CD14-positive monocyte (primary cell): ENCODE results near the gene SEMA3A. TPM values are rescaled to one million over a fixed set of nuclear protein-coding genes. Genes with fewer than 3 reads are reported as not detected.

Source experiments
- DNase-seq, 3 donors: peaks; one replicate each; pipeline ENCODE4 v3.0.0-alpha.2; 2011 to 2022
- H2AFZ ChIP-seq: 2 replicates; pipeline ENCODE4 v1.6.0; 2012; ENCODE audit warnings: mild to moderate bottlenecking, low read depth, low read length, inconsistent platforms; ENCODE audit not compliant: insufficient read depth, poor library complexity, severe bottlenecking
- H3K27ac ChIP-seq, 2 donors: 1 replicate in 1 of 2; 2 replicates in 1 of 2; pipeline ENCODE4 v1.5.1; 2012 to 2013; ENCODE audit warnings: low read length in 2 of 2, control low read depth in 1 of 2, inconsistent platforms in 1 of 2, low read depth in 1 of 2, mild to moderate bottlenecking in 1 of 2
- H3K27me3 ChIP-seq, 2 donors: one replicate each; pipeline versions ENCODE4 v1.6.0 to v1.6.1; 2011 to 2013; ENCODE audit warnings: low read length in 2 of 2; ENCODE audit not compliant: control insufficient read depth in 2 of 2, insufficient read depth in 2 of 2
- H3K36me3 ChIP-seq, 2 donors: replicated peaks in 1 of 2; 1 replicate in 1 of 2; 2 replicates in 1 of 2; pipeline versions ENCODE4 v1.5.1 to v1.6.1; 2012 to 2013; ENCODE audit warnings: low read length in 2 of 2, control low read depth in 1 of 2, inconsistent platforms in 1 of 2, mild to moderate bottlenecking in 1 of 2; ENCODE audit not compliant: insufficient read depth in 2 of 2, control insufficient read depth in 1 of 2
- H3K4me1 ChIP-seq, 2 donors: 1 replicate in 1 of 2; 2 replicates in 1 of 2; pipeline versions ENCODE4 v1.5.1 to v1.6.1; 2012 to 2013; ENCODE audit warnings: low read length in 2 of 2, control low read depth in 1 of 2, inconsistent platforms in 1 of 2, mild to moderate bottlenecking in 1 of 2, moderate library complexity in 1 of 2; ENCODE audit not compliant: insufficient read depth in 2 of 2, control insufficient read depth in 1 of 2
- H3K4me2 ChIP-seq: replicated peaks from 2 replicates; pipeline ENCODE3; 2012; ENCODE audit warnings: low read length, moderate library complexity, mild to moderate bottlenecking; ENCODE audit not compliant: poor library complexity, severe bottlenecking; ENCODE audit errors: extremely low read depth
- H3K4me3 ChIP-seq, 3 experiments: fragments of 200-600 bp in 1 of 3; sonication (generic) in 1 of 3; replicated peaks in 1 of 3; 1 replicate in 2 of 3; 2 replicates in 1 of 3; pipeline ENCODE4 v1.5.1; 2011 to 2013; ENCODE audit warnings: low read length in 3 of 3, mild to moderate bottlenecking in 3 of 3, control low read depth in 2 of 3, low read depth in 2 of 3, inconsistent platforms in 1 of 3, moderate library complexity in 1 of 3
- H3K79me2 ChIP-seq: 2 replicates; pipeline ENCODE4 v1.6.0; 2012; ENCODE audit warnings: mild to moderate bottlenecking, control low read depth, inconsistent platforms, low read length, moderate library complexity; ENCODE audit not compliant: insufficient read depth
- H3K9ac ChIP-seq: 2 replicates; pipeline ENCODE4 v1.6.0; 2017; ENCODE audit warnings: low read length, mild to moderate bottlenecking; ENCODE audit not compliant: insufficient read depth, poor library complexity, severe bottlenecking
- H3K9me3 ChIP-seq, 2 donors: replicated peaks in 1 of 2; 1 replicate in 1 of 2; 2 replicates in 1 of 2; pipeline versions ENCODE4 v1.5.1 to v1.6.1; 2012 to 2013; ENCODE audit warnings: low read length in 2 of 2, control low read depth in 1 of 2; ENCODE audit not compliant: control insufficient read depth in 1 of 2, insufficient read depth in 1 of 2
- H4K20me1 ChIP-seq: 2 replicates; pipeline ENCODE4 v1.6.0; 2012; ENCODE audit warnings: mild to moderate bottlenecking, low read length, control low read depth, moderate library complexity; ENCODE audit not compliant: insufficient read depth
- H3K27ac Mint-ChIP-seq, 7 donors: one replicate each; pipeline ENCODE4 v1.8.0; 2020; ENCODE audit warnings: mild to moderate bottlenecking in 7 of 7, mixed read lengths in 7 of 7, moderate library complexity in 6 of 7, inconsistent platforms in 2 of 7
- H3K27me3 Mint-ChIP-seq, 3 donors: one replicate each; pipeline ENCODE4 v1.8.0; 2021 to 2022; ENCODE audit warnings: low read depth in 3 of 3, mild to moderate bottlenecking in 3 of 3, mixed read lengths in 3 of 3, moderate library complexity in 3 of 3, inconsistent platforms in 1 of 3
- H3K36me3 Mint-ChIP-seq, 2 donors: one replicate each; pipeline ENCODE4 v1.8.0; 2020; ENCODE audit warnings: mixed read lengths in 2 of 2, inconsistent platforms in 1 of 2, mild to moderate bottlenecking in 1 of 2
- H3K4me1 Mint-ChIP-seq: one replicate; pipeline ENCODE4 v1.8.0; 2020; ENCODE audit warnings: mild to moderate bottlenecking, mixed read lengths
- H3K4me3 Mint-ChIP-seq, 2 donors: one replicate each; pipeline ENCODE4 v1.8.0; 2020; ENCODE audit warnings: mild to moderate bottlenecking in 2 of 2, mixed read lengths in 2 of 2, moderate library complexity in 1 of 2
- H3K9me3 Mint-ChIP-seq, 7 donors: one replicate each; pipeline ENCODE4 v1.8.0; 2020 to 2022; ENCODE audit warnings: mixed read lengths in 7 of 7, mild to moderate bottlenecking in 6 of 7, moderate library complexity in 6 of 7, inconsistent platforms in 2 of 7
- CTCF ChIP-seq: fragments of 200-600 bp; IDR thresholded peaks from one replicate; pipeline ENCODE4 v1.8.0; 2022; ENCODE audit warnings: antibody characterized with exemption, mild to moderate bottlenecking
- WGBS: methylation state at CpG from one replicate; pipeline ENCODE4 v1.1.5; 2013; ENCODE audit warnings: missing lambda C conversion rate; ENCODE audit not compliant: insufficient coverage; 5-methylcytosine and 5-hydroxymethylcytosine counted together
- intact Hi-C, 2 donors: fragments of 100-400 bp; cut with micrococcal nuclease; formaldehyde crosslinking; loops; one replicate each; pipeline versions ENCODE4 v1.15.0 to v1.15.1; 2023
- polyA plus RNA-seq, 3 donors: library from polyadenylated mRNA; depleted of rRNA in 1 of 3; unstranded in 2 of 3; stranded (reverse) in 1 of 3; fragments of 300-500 nt in 2 of 3; fragments of >200 nt in 1 of 3; fragmentation: Illumina TruSeq in 2 of 3; gene quantifications; 1 replicate in 2 of 3; 2 replicates in 1 of 3; pipeline ENCODE4 v1.2.3, GENCODE V29; 2012 to 2021

SEMA3A gene
- polyA plus RNA-seq, 3 donors, result 0.03 TPM; not detected in 2

GRCh38 chr7:84105586-84105985 lies 89.0 kb downstream of the SEMA3A start:
- H3K9me3 ChIP-seq, result no peaks in the 10 kb centered on the region
- H3K4me1 ChIP-seq, result no peaks in the 10 kb centered on the region
- H3K36me3 ChIP-seq, result no peaks in the 10 kb centered on the region
- no peak for TF ChIP-seq CTCF
- no peak overlapping the region for H3K4me2 ChIP-seq
- H4K20me1 ChIP-seq, result no peaks in the 10 kb centered on the region
- H3K9ac ChIP-seq, result no peak overlapping the region
- H3K27ac ChIP-seq, result no peak overlapping the region
- H3K4me3 ChIP-seq, result no peak overlapping the region
- H3K27ac Mint-ChIP-seq, result no peak overlapping the region
- H3K9me3 Mint-ChIP-seq, result no peaks in the 10 kb centered on the region
- intact Hi-C loops, result no loop called here
- no peaks in the 10 kb centered on the region for H3K79me2 ChIP-seq
- H3K36me3 Mint-ChIP-seq, result no peaks in the 10 kb centered on the region
- DNase-seq, result no peak
- no CpG with 5 or more reads among the region's 1 CpG for WGBS
- no peak overlapping the region for H2AFZ ChIP-seq
- no peaks in the 10 kb centered on the region for H3K27me3 ChIP-seq
- no peaks in the 10 kb centered on the region for H3K4me1 Mint-ChIP-seq
- H3K27me3 Mint-ChIP-seq, result no peaks in the 10 kb centered on the region
- no peak overlapping the region for H3K4me3 Mint-ChIP-seq

GRCh38 chr7:84104826-84105225 lies 89.8 kb downstream of the SEMA3A start:
- Histone ChIP-seq H3K4me2 (no peak overlapping the region), H3K4me1 (no peaks in the 10 kb centered on the region), H3K4me3 (no peak overlapping the region), H2AFZ (no peak overlapping the region), H3K27me3 (no peaks in the 10 kb centered on the region), H3K9ac (no peak overlapping the region), H3K27ac (no peak overlapping the region), H3K79me2 (no peaks in the 10 kb centered on the region), H3K36me3 (no peaks in the 10 kb centered on the region), H4K20me1 (no peaks in the 10 kb centered on the region), H3K9me3 (no peaks in the 10 kb centered on the region)
- Mint-ChIP-seq H3K4me1 (no peaks in the 10 kb centered on the region), H3K4me3 (no peak overlapping the region), H3K9me3 (no peaks in the 10 kb centered on the region), H3K36me3 (no peaks in the 10 kb centered on the region), H3K27me3 (no peaks in the 10 kb centered on the region), H3K27ac (no peak overlapping the region)
- TF ChIP-seq CTCF, result no peak
- no peak for DNase-seq
- WGBS, result no CpG with 5 or more reads among the region's 3 CpGs
- intact Hi-C loops, result no loop called here
